Activated CD8-positive, alpha-beta T cell treated with anti-CD3 and anti-CD28 coated beads for 36 hours (primary cell): ENCODE data around the gene KIAA1614. TPM values are rescaled to one million over a fixed set of nuclear protein-coding genes. Genes with fewer than 3 reads are reported as not detected.
A peak's percentile ranks its signal among the peaks of the same experiment; 100 is the strongest.

ENCODE experiments used
- ATAC-seq: fragments of 200-7000 bp; cut with Tn5 transposase; one replicate; pipeline ENCODE4 v1.10.0; 2021; ENCODE audit warnings: mild to moderate bottlenecking, moderate library complexity
- CTCF ChIA-PET: fragments of 350-600 bp; sonication (Branson Sonifier 250); formaldehyde crosslinking; loops from one replicate; lab custom pipeline; 2021; ENCODE audit warnings: antibody characterized with exemption; lab: Charles Lee
- POLR2A ChIA-PET: fragments of 350-600 bp; sonication (Branson Sonifier 250); formaldehyde crosslinking; loops from one replicate; lab custom pipeline; 2021; ENCODE audit warnings: antibody characterized with exemption; lab: Charles Lee
- DNase-seq: peaks from one replicate; pipeline ENCODE4 v3.0.0-alpha.2; 2020
- H3K27ac Mint-ChIP-seq: one replicate; pipeline ENCODE4 v1.8.0; 2021; ENCODE audit warnings: mild to moderate bottlenecking, mixed read lengths
- H3K27me3 Mint-ChIP-seq: one replicate; pipeline ENCODE4 v1.8.0; 2021; ENCODE audit warnings: mixed read lengths
- H3K36me3 Mint-ChIP-seq: one replicate; pipeline ENCODE4 v1.8.0; 2021; ENCODE audit warnings: low read depth, mixed read lengths
- H3K4me1 Mint-ChIP-seq: one replicate; pipeline ENCODE4 v1.8.0; 2021; ENCODE audit warnings: low read depth, mixed read lengths
- H3K4me3 Mint-ChIP-seq: one replicate; pipeline ENCODE4 v1.8.0; 2021; ENCODE audit warnings: mild to moderate bottlenecking, moderate library complexity, mixed read lengths
- H3K9me3 Mint-ChIP-seq: one replicate; pipeline ENCODE4 v1.8.0; 2021; ENCODE audit warnings: mixed read lengths
- intact Hi-C: fragments of 100-400 bp; cut with micrococcal nuclease; formaldehyde crosslinking; loops from one replicate; pipeline ENCODE4 v1.10.0; 2022
- total RNA-seq, 2 experiments: library from RNA; stranded (reverse); gene quantifications; one replicate each; pipeline ENCODE4 v1.2.3, GENCODE V29; 2021
- TF ChIP-seq, protein P1 (sequence below): fragments of 200-600 bp; IDR thresholded peaks from one replicate; pipeline ENCODE4 v1.8.0; 2022; ENCODE audit warnings: antibody characterized with exemption, mild to moderate bottlenecking

The KIAA1614 gene
- total RNA-seq, 2 experiments from 2014 or later = 0.18 TPM; not detected in 1

- intact Hi-C loops = no loop called here
- Mint-ChIP-seq H3K9me3 (peaks cover 7% of the 10 kb centered on the region), H3K36me3 (peaks cover 6% of the 10 kb centered on the region), H3K27ac (no peak overlapping the region), H3K4me3 (no peak overlapping the region), H3K27me3 (no peaks in the 10 kb centered on the region), H3K4me1 (peaks cover 9% of the 10 kb centered on the region)
- DNase-seq (no peak), ATAC-seq (no peak)
- TF ChIP-seq, protein P1, sequence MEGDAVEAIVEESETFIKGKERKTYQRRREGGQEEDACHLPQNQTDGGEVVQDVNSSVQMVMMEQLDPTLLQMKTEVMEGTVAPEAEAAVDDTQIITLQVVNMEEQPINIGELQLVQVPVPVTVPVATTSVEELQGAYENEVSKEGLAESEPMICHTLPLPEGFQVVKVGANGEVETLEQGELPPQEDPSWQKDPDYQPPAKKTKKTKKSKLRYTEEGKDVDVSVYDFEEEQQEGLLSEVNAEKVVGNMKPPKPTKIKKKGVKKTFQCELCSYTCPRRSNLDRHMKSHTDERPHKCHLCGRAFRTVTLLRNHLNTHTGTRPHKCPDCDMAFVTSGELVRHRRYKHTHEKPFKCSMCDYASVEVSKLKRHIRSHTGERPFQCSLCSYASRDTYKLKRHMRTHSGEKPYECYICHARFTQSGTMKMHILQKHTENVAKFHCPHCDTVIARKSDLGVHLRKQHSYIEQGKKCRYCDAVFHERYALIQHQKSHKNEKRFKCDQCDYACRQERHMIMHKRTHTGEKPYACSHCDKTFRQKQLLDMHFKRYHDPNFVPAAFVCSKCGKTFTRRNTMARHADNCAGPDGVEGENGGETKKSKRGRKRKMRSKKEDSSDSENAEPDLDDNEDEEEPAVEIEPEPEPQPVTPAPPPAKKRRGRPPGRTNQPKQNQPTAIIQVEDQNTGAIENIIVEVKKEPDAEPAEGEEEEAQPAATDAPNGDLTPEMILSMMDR = no peak
- CTCF ChIA-PET = no interaction called here
- POLR2A ChIA-PET = no interaction called here
These were observed 29.0 kb downstream of the KIAA1614 start for GRCh38 chr1:180941518-180942275.

DNA sequence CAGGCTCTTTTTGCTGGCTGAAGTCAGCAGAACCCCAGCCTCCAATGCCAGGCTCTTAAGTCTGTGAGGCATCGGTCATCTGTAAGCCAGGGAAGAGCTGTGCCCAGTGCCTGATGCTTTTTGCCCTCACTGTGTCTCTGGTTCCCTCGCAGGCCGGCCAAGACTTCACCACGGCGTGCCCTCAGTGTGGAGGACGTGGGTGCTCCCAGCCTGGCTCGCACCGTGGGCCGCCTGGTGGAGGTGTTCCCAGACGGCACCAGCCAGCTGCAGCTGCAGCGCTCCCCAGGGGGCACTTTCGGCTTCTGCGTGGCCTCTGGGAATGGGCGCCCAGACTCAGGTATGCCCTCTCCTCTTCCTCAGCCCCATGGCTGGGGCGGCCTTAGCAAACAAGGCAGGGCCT lies 32.5 kb downstream of the KIAA1614 start:
- Mint-ChIP-seq H3K4me1 (peaks cover 10% of the 10 kb centered on the region), H3K9me3 (peaks cover 20% of the 10 kb centered on the region), H3K36me3 (peaks cover 33% of the 10 kb centered on the region), H3K27ac (no peak overlapping the region), H3K4me3 (no peak overlapping the region), H3K27me3 (no peaks in the 10 kb centered on the region)
- TF ChIP-seq, protein P1 = no peak
- POLR2A ChIA-PET = no interaction called here
- ATAC-seq = no peak
- intact Hi-C loops = no loop called here
- CTCF ChIA-PET = interaction anchor here (1.3 kb wide), 1 partner anchor 221 kb away, joined by 3 read pairs; no protein-coding TSS in a partner anchor
- no peak for DNase-seq

GRCh38 chr1:180945551-180945950 lies 32.9 kb downstream of the KIAA1614 start:
- Mint-ChIP-seq H3K9me3 (peaks cover 20% of the 10 kb centered on the region), H3K4me3 (no peak overlapping the region), H3K27ac (no peak overlapping the region), H3K4me1 (peaks cover 10% of the 10 kb centered on the region), H3K36me3 (peaks cover 35% of the 10 kb centered on the region), H3K27me3 (no peaks in the 10 kb centered on the region)
- DNase-seq = no peak
- ChIA-PET CTCF (interaction anchor here (1.3 kb wide), 1 partner anchor 220 kb away, joined by 3 read pairs; no protein-coding TSS in a partner anchor), POLR2A (no interaction called here)
- intact Hi-C loops = no loop called here
- ATAC-seq = no peak
- TF ChIP-seq, protein P1 = no peak

DNA sequence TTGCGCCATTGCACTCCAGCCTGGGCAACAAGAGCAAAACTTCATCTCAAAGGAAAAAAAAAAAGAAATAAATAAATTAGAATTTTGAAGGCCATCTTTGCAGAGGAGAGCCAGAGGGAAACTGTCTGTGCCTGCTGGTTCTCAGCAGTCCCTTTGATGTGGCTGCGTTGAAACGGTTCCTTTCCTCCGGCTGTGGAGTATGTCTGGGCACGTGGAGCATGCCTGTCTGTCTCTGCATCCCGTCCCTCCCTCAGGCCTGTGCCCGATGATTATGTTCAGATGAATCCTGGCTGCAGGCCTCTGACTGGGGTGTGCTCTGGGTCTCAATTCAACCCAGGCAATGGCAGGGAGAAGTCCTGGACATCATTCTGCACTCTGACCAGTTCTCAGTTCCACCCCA lies 33.4 kb downstream of the KIAA1614 start:
- ATAC-seq = no peak
- ChIA-PET POLR2A (no interaction called here), CTCF (no interaction called here)
- Mint-ChIP-seq H3K4me3 (no peak overlapping the region), H3K27ac (no peak overlapping the region), H3K9me3 (peaks cover 20% of the 10 kb centered on the region), H3K36me3 (peaks cover 35% of the 10 kb centered on the region), H3K27me3 (no peaks in the 10 kb centered on the region), H3K4me1 (peaks cover 10% of the 10 kb centered on the region)
- intact Hi-C loops = no loop called here
- peak; percentile 13 for DNase-seq
- TF ChIP-seq, protein P1 = no peak
